Measurements from ENCODE around the gene PORCN.

DNA sequence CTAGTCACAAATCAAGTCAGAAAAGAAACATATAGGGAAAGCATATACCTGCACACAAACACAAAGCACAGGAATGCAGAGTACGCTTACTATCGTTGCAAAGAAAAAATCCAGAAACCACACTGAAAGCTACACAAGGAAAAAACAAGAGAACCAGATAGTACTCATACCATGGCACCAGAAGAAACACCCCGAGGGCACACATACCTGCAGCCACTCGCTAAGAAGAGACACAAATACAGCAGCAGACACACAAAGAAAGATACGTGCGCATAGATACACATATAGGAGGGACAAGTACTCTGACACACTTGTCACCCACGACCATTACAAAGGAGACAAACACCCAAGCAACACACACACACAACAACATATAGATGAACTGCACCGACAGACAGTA, 37.3 kb upstream of the PORCN start:
- TF ChIP-seq POLR2AphosphoS5 (IDR thresholded peaks at IDR 0.05; ENCODE audit: insufficient read depth, low read depth, low read length) (no peak), POLR2A (IDR thresholded peaks at IDR 0.05; ENCODE audit: low read depth, low read length) (no peak)
